AML-193 (cell line): Measurements from ENCODE around the gene MYL10.
"Not testable (repeated sequence)": the region's sequence is repeated elsewhere in the genome, so short reads cannot be mapped to it uniquely, and the experiment has no call there.

Experiments
- DNase-seq, 2 experiments: peaks; one replicate each; lab custom pipeline; 2025; lab: John Stamatoyannopoulos, UW

MYL10 gene

GRCh38 chr7:101651112-101651511 lies 22.0 kb upstream of the MYL10 start:
- no peak for DNase-seq

- no peak for DNase-seq
Measured at GRCh38 chr7:101650579-101651081, 21.5 kb upstream of the MYL10 start.

DNA sequence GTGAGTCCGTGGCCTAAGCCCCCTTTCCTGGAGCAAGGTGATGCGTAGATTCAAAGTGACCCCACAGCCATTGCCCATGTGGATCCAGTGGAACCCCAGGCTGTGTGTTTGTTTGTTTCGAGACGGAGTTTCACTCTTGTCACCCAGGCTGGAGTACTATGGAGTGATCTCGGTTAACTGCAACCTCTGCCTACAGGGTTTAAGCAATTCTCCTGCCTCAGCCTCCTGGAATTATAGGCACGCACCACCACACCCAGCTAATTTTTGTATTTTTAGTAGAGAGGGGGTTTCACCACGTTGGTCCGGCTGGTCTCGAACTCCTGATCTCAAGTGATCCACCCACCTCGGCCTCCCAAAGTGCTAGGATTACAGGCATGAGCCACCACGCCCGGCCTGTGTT lies 18.8 kb upstream of the MYL10 start:
- DNase-seq = not testable (repeated sequence)

DNA sequence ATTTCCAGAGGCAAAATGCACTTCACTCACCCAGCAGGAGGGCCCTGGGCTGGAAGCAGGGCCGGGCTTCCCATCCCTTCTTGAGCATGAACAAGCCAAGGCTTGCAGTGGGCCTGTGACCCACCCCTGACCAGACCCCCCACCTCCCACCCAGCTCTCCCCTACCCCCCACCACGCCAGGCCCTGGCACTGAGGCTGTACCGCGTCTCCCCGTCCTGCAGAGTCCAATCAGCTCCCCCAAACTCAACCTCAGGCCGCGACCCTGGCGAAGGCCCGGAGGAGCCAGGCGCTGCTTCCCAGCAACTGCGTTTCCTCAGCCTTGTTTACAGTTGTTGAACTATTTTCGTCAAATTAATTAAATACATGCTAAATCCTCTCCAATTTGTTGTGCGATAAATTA lies 16.9 kb upstream of the MYL10 start:
- no peak for DNase-seq

GRCh38 chr7:101644879-101645278 lies 15.8 kb upstream of the MYL10 start:
- DNase-seq = no peak

DNA sequence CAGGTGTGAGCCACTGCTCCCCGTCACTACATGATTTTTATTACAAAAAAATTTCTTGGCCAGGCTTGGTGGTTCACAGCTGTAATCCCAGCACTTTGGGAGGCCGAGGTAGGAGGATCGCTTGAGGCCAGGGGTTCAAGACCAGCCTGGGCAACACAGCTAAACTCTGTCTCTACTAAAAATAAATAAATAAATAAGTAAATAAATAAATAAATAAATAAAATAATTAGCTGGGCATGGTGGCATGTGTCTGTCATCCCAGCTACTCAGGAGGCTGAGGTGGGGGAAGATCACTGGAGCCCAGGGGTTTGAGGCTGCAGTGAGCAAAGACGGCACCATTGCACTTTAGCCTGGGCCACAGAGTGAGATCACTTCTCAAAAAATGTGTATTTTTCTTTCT lies 10.0 kb upstream of the MYL10 start:
- DNase-seq = not testable (repeated sequence)

GRCh38 chr7:101636822-101637623 lies 7.9 kb upstream of the MYL10 start:
- no peak for DNase-seq

DNA sequence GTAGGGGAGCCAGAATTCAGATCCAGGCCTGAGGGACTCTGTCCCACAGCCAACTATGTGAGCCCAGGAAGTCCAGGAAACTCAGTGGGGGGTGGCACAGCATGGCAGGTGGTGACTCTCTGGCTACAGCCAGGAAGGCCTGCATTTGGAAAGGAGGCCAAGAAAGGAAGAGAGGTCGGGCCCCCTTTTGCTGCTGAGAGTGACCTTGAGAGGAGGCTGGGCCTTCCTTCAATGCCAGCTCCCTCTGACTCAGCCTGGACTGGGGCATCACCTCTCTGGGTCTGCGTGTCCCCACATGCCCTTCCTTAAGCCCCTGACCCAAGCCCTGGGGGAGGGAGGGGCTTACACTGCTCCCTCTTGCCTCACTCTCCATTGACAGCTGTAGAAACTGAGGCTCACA lies 6.4 kb upstream of the MYL10 start:
- DNase-seq = no peak

DNA sequence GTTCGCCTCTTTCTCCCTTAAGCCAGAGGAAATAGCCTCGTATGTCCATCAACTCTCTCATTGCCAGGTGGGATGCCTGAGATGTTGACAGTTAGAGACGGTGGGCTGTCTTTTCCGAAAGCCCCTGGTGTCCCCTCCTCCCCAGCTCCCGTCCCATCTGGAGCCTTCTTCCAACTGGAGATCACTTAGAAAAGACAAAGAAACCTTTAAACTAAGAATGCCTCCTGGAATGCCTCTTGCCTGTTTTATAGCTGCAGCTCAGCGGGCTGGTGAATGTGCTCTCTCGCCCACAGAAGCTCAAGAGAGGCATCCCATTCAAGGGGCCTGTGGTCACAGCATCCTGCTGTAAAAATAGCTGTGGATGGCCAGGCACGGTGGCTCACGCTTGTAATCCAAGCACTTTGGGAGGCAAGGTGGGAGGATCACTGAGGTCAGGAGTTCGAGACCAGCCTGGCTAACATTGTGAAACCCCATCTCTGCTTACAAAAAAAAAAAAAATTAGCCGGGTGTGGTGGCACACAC lies 5.2 kb upstream of the MYL10 start:
- no peak for DNase-seq

DNA sequence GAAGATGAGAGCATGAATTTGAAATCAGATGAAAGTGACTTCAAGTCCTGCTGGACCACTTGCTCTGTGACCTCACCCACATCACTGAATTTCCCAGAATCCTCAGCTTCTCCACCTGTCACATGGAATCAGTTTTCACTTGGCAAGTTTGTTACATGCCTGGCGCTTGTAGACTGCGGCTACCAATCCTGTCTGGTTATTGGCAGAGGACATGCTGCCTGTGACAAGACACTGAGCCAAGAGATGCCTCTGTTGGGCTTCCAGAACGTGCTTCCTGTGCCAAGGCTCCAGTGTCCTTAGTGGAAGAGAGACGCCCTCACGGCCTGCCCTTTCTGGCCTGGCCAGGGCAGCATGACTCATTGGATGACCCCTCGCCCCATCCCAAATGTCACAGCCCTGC lies 4.4 kb upstream of the MYL10 start:
- no peak for DNase-seq

GRCh38 chr7:101632641-101633040 lies 3.5 kb upstream of the MYL10 start:
- no peak for DNase-seq

DNA sequence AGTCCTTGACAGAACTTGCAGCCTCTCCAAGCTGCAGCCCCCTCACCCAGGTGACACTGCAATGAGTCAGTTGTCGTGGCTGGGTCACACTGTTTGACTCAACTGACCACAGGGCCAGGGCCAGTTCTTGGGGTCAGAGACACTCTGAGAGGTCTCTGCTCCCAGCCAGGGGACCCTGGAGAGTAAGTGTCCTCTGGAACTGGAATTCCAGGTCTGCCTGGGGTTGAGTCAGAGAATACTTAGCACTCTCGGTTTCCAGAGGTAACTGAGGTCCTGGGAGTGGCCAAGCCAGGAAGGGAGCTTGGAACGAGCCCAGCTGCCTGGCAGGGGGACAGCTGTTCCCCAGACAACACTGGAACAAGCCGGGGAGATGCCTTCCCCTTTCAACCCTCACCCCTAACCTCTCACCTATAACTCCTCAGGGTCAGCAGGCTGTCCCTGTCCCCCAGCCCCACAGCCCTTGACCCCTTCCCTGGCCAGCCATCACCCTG lies 2.2 kb upstream of the MYL10 start:
- no peak for DNase-seq

GRCh38 chr7:101630591-101630990 lies 1.5 kb upstream of the MYL10 start:
- no peak for DNase-seq

DNA sequence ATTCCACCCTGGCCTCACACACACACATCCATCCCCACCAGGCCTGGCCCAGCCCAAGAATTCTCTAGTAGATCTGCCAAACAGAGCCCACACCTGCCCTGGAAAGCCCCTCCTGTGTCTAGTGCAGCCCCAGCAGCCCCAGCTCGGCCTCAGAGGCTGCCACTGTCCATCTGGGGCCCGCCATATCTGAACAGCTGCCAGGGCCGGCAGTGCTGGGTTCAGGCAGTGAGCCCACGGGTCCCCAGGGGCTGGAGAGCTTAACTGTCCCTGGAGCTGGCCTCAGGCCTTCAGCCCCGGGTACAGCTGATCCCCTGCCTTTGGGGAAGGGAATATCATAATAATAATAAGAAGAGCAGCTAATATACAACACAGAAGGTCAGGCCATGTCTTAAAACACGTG lies 574 bp downstream of the MYL10 start:
- DNase-seq = no peak

DNA sequence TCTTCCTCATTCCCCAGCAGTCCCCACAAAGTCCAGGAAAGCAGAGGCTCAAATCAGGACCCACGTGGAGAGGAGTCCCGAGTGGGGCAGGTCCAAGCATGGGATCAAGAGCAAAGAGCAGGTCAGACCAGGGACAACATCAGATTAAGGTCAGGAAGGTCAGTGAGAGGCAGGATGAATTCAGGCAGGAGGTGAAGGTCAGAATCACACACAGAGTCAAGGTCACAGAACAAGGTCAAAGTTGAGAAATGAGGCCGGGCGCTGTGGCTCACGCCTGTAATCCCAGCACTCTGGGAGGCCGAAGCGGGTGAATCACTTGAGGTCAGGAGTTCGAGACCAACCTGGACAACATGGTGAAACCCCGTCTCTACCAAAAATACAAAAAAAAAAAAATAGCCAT lies 2.3 kb downstream of the MYL10 start:
- DNase-seq = no peak

GRCh38 chr7:101626069-101626671 lies 2.9 kb downstream of the MYL10 start:
- DNase-seq = no peak

DNA sequence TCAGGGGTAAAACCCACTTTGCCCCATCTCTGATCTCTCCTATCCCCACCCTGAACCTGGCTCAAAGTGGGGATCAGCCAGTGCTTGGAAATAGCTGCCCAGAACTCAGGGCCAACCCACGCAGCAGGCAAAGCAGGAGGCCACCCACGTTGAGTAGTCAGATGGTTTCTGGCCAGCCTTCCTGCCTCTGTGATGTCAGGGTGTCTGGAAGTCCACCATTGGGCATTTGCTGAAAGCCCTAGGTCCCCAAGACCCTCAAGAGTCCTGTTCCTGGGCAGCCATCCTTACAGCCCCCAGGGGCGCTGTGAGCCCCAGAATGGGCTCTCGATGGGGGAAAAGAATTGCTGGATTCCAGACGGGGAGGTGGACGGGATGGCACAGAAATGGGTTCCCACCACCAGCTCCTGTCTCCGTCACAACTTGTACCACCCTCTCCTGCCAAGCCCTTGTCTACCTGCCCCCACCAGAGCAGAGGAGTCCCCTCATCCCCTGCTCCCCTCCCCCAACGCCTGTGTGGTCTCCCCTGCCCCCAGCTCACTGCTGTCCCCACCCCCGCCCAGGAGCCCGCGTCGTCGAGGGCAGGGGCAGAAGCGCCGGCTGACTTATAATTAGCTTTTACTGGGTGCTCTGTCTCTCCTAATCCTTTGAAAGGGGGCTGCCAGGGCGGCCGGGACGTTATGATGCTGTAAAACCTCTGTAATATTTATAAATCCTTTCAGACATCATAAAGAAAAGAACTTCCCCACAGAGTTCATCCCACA lies 3.9 kb downstream of the MYL10 start:
- DNase-seq = no peak

GRCh38 chr7:101624246-101625001 lies 4.7 kb downstream of the MYL10 start:
- DNase-seq = no peak

GRCh38 chr7:101622609-101623173 lies 6.4 kb downstream of the MYL10 start:
- DNase-seq = no peak

- no peak for DNase-seq
Measured at GRCh38 chr7:101620991-101621390, 8.1 kb downstream of the MYL10 start.

GRCh38 chr7:101620395-101620794 lies 8.7 kb downstream of the MYL10 start:
- DNase-seq = no peak
